ENCODE results near the gene HAGHL.
A peak's percentile ranks its signal among the peaks of the same experiment; 100 is the strongest.

DNA sequence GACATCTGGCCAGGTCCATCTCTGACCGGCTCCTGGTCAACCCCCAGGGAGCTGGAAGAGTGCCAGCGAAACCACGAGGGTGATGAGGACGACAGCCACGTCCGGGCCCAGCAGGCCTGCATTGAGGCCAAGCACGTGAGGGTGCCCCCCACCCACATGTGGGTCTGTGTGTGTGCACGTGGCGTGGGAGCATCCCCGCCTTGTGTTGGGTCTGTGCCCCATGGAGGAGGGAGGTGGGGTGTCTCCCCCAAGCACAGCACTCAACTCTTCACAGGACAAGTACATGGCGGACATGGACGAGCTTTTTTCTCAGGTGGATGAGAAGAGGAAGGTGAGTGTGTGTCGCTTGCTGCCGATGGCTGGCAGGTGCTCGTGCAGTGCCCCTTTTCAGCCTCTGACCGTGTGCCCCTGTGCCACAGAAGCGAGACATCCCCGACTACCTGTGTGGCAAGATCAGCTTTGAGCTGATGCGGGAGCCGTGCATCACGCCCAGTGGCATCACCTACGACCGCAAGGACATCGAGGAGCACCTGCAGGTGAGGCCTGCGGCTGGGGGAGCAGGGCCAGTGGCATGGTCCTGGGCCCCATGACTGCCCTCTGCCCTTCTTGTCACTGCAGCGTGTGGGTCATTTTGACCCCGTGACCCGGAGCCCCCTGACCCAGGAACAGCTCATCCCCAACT, 45.0 kb upstream of the HAGHL start:
- TF ChIP-seq POLR2A (IDR thresholded peaks at IDR 0.05; ENCODE audit: low read depth, low read length) (0 out of 2 replicates have a peak, but pooled peaks have one; percentile 16), TAF1 (IDR thresholded peaks at IDR 0.05; ENCODE audit: low read depth, low read length) (no peak), POLR2AphosphoS5 (IDR thresholded peaks at IDR 0.05; ENCODE audit: low read depth, low read length) (no peak), SPI1 (IDR thresholded peaks at IDR 0.05; ENCODE audit: low read depth, low read length) (no peak), PAX5 (IDR thresholded peaks at IDR 0.05; ENCODE audit: insufficient read depth, low read length, severe bottlenecking) (no peak), POU2F2 (IDR thresholded peaks at IDR 0.05; ENCODE audit: low read depth, low read length) (no peak)

Measured in GM12891 (cell line).